ENCODE data around the gene AP1AR.

DNA sequence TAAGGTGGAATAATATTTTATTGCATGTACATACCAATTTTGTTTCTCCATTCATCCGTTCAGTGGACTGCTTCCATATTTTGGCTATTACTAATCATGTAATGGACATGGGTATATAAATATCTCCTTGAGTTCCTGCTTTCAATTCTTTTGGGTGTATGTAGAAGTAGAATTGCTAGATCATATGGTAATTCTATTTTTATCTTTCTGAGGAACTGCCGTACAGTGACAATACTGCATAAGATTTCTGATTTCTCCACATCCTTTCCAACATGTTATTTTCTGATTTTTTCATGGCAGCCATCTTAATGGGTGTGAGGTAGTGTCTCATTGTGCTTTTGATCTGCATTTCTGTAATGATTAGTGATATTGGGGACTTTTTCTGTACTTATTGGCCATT is 84.8 kb downstream of the AP1AR start:
- no peak for TF ChIP-seq SMC3 (IDR thresholded peaks at IDR 0.05; ENCODE audit: low read depth, low read length)
- TF ChIP-seq, protein P1, sequence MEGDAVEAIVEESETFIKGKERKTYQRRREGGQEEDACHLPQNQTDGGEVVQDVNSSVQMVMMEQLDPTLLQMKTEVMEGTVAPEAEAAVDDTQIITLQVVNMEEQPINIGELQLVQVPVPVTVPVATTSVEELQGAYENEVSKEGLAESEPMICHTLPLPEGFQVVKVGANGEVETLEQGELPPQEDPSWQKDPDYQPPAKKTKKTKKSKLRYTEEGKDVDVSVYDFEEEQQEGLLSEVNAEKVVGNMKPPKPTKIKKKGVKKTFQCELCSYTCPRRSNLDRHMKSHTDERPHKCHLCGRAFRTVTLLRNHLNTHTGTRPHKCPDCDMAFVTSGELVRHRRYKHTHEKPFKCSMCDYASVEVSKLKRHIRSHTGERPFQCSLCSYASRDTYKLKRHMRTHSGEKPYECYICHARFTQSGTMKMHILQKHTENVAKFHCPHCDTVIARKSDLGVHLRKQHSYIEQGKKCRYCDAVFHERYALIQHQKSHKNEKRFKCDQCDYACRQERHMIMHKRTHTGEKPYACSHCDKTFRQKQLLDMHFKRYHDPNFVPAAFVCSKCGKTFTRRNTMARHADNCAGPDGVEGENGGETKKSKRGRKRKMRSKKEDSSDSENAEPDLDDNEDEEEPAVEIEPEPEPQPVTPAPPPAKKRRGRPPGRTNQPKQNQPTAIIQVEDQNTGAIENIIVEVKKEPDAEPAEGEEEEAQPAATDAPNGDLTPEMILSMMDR (conservative IDR thresholded peaks at IDR 0.05; ENCODE audit: low read depth, low read length), result no peak

All from IMR-90 (cell line).